Keratinocyte (primary cell): ENCODE data around the gene CDH12. TPM values are rescaled to one million over a fixed set of nuclear protein-coding genes. Genes with fewer than 3 reads are reported as not detected.
"Not testable (repeated sequence)": the region's sequence is repeated elsewhere in the genome, so short reads cannot be mapped to it uniquely, and the experiment has no call there.

Experiments
- DNase-seq: peaks from one replicate; pipeline ENCODE4 v3.0.0-alpha.2; 2011; ENCODE audit warnings: low read depth, missing footprints, low spot score
- FAIRE-seq: peaks from 2 replicates; lab custom pipeline; 2011; peaks lifted over from hg19 to GRCh38; lab: Jason Lieb, UNC
- H2AFZ ChIP-seq: 2 replicates; pipeline ENCODE4 v1.6.0; 2012; ENCODE audit warnings: low read length, control low read depth, inconsistent platforms; ENCODE audit not compliant: control insufficient read depth
- H3K27ac ChIP-seq: 2 replicates; pipeline ENCODE4 v1.5.1; 2011; ENCODE audit warnings: low read length; ENCODE audit not compliant: control insufficient read depth, insufficient read depth
- H3K27me3 ChIP-seq: 3 replicates; pipeline ENCODE4 v1.6.0; 2011; ENCODE audit warnings: low read length; ENCODE audit not compliant: control insufficient read depth, insufficient read depth; ENCODE audit errors: extremely low read depth
- H3K36me3 ChIP-seq, 2 experiments: 2 replicates in 1 of 2; 3 replicates in 1 of 2; pipeline ENCODE4 v1.5.1; 2011; ENCODE audit warnings: low read length in 2 of 2, mild to moderate bottlenecking in 1 of 2; ENCODE audit not compliant: control insufficient read depth in 2 of 2, insufficient read depth in 2 of 2; ENCODE audit errors: extremely low read depth in 1 of 2
- H3K4me1 ChIP-seq: 3 replicates; pipeline ENCODE4 v1.5.1; 2011; ENCODE audit warnings: low read length; ENCODE audit not compliant: control insufficient read depth, insufficient read depth; ENCODE audit errors: extremely low read depth
- H3K4me2 ChIP-seq: 3 replicates; pipeline ENCODE4 v1.6.0; 2011; ENCODE audit warnings: low read depth, low read length; ENCODE audit not compliant: control insufficient read depth, insufficient read depth; ENCODE audit errors: extremely low read depth
- H3K4me3 ChIP-seq, 3 experiments: fragments of 200-600 bp in 1 of 3; sonication (generic) in 1 of 3; 2 replicates in 2 of 3; 3 replicates in 1 of 3; pipeline ENCODE4 v1.5.1; 2011 to 2016; ENCODE audit warnings: low read length in 3 of 3, mild to moderate bottlenecking in 3 of 3, control low read depth in 2 of 3, inconsistent platforms in 1 of 3, low read depth in 1 of 3, mixed read lengths in 1 of 3, mixed run types in 1 of 3, moderate library complexity in 1 of 3; ENCODE audit not compliant: control insufficient read depth in 2 of 3, insufficient read depth in 2 of 3; ENCODE audit errors: extremely low read depth in 1 of 3
- H3K79me2 ChIP-seq: 2 replicates; pipeline ENCODE4 v1.6.0; 2012; ENCODE audit warnings: low read length; ENCODE audit not compliant: control insufficient read depth, insufficient read depth
- H3K9ac ChIP-seq: 3 replicates; pipeline ENCODE4 v1.6.0; 2011; ENCODE audit warnings: low read length; ENCODE audit not compliant: control insufficient read depth, insufficient read depth; ENCODE audit errors: extremely low read depth
- H3K9me1 ChIP-seq: 3 replicates; pipeline ENCODE4 v1.6.0; 2011; ENCODE audit warnings: low read length; ENCODE audit not compliant: control insufficient read depth, insufficient read depth; ENCODE audit errors: extremely low read depth
- H3K9me3 ChIP-seq: 2 replicates; pipeline ENCODE4 v1.5.1; 2012; ENCODE audit warnings: low read depth, low read length; ENCODE audit not compliant: control insufficient read depth
- H4K20me1 ChIP-seq: 3 replicates; pipeline ENCODE4 v1.6.0; 2011; ENCODE audit warnings: low read length; ENCODE audit not compliant: control insufficient read depth, insufficient read depth; ENCODE audit errors: extremely low read depth
- CTCF ChIP-seq, 3 experiments: IDR thresholded peaks in 1 of 3; conservative IDR thresholded peaks in 1 of 3; optimal IDR thresholded peaks in 1 of 3; 2 replicates in 2 of 3; 3 replicates in 1 of 3; pipeline versions ENCODE3 to v1.5.1; 2011; ENCODE audit warnings: low read length in 3 of 3, mild to moderate bottlenecking in 3 of 3, moderate library complexity in 2 of 3, control low read depth in 1 of 3, inconsistent platforms in 1 of 3; ENCODE audit not compliant: insufficient read depth in 2 of 3; ENCODE audit errors: extremely low read depth in 1 of 3
- EZH2 ChIP-seq: IDR thresholded peaks from one replicate; pipeline ENCODE4 v1.6.1; 2012; ENCODE audit warnings: inconsistent platforms, mild to moderate bottlenecking, low read length, moderate library complexity
- dilution Hi-C: fragments of 300-500 bp; cut with MboI; formaldehyde crosslinking; loops from one replicate; pipeline ENCODE4 v1.7.0; 2020; ENCODE audit warnings: low sequenced_read_pairs; ENCODE audit not compliant: extremely low pct_ligation_motif_present
- polyA plus RNA-seq, 5 experiments: library from polyadenylated mRNA; depleted of rRNA in 3 of 5; stranded (reverse) in 3 of 5; stranded (forward) in 1 of 5; unstranded in 1 of 5; fragments of >200 nt; gene quantifications; 1 replicate in 1 of 5; 2 replicates in 3 of 5; 3 replicates in 1 of 5; pipeline versions ENCODE4 v1.2.1 to v1.2.3, GENCODE V29; 2011 to 2012; ENCODE audit warnings: missing spikeins in 2 of 5, low read depth in 1 of 5, low replicate concordance in 1 of 5

Gene CDH12
- polyA plus RNA-seq, 1 donor (not counting 4 experiments of a cell fraction or from before 2014, with no cell fraction given) = not detected

GRCh38 chr5:22889720-22890119, 36.6 kb upstream of the CDH12 start:
- no peak for FAIRE-seq
- Histone ChIP-seq H3K4me2 (no peak overlapping the region), H3K79me2 (no peaks in the 10 kb centered on the region), H3K4me3 (no peak overlapping the region), H3K27ac (no peak overlapping the region), H3K9me1 (no peaks in the 10 kb centered on the region), H3K36me3 (no peaks in the 10 kb centered on the region), H4K20me1 (no peaks in the 10 kb centered on the region), H3K9ac (no peak overlapping the region), H3K9me3 (no peaks in the 10 kb centered on the region), H3K27me3 (no peaks in the 10 kb centered on the region), H3K4me1 (peaks cover 2% of the 10 kb centered on the region), H2AFZ (no peak overlapping the region)
- dilution Hi-C loops = no loop called here
- TF ChIP-seq EZH2 = no peak
- TF ChIP-seq CTCF (optimal IDR thresholded peaks at IDR 0.05 in 1 of 3, IDR thresholded peaks at IDR 0.05 in 1 of 3, conservative IDR thresholded peaks at IDR 0.05 in 1 of 3; ENCODE audit: extremely low read depth in 1 of 3, insufficient read depth in 2 of 3, low read length in 3 of 3) = no peak
- no peak for DNase-seq

DNA sequence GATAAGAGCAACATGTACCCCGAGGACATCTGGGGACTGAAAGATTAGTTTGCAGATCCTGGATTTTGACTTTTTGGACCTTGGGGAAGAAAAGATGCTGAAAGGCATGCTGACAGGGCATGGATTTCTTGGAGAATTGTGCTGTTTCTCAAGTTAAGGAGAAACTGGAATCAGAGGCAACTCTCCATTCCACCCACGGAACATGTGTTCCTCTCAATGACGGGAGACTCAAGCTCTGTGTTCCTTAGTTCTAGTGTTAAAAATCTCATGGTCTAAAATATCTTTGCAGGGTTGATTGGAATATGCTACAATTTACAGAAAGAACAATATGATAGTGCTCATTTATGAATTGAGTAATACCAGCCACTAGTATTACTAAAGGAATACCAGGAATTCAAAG, 34.4 kb upstream of the CDH12 start:
- TF ChIP-seq CTCF (optimal IDR thresholded peaks at IDR 0.05 in 1 of 3, IDR thresholded peaks at IDR 0.05 in 1 of 3, conservative IDR thresholded peaks at IDR 0.05 in 1 of 3; ENCODE audit: extremely low read depth in 1 of 3, insufficient read depth in 2 of 3, low read length in 3 of 3) = no peak
- TF ChIP-seq EZH2 = no peak
- no peak for FAIRE-seq

GRCh38 chr5:22858911-22859310, 5.8 kb upstream of the CDH12 start:
- H2AFZ ChIP-seq, H3K27ac ChIP-seq, H3K4me2 ChIP-seq, DNase-seq, H3K27me3 ChIP-seq, H3K4me3 ChIP-seq, H4K20me1 ChIP-seq, H3K79me2 ChIP-seq, dilution Hi-C loops, H3K9ac ChIP-seq, H3K4me1 ChIP-seq, H3K9me3 ChIP-seq, H3K9me1 ChIP-seq, H3K36me3 ChIP-seq, FAIRE-seq: not testable (repeated sequence)

More for the DNA sequence above, 34.4 kb upstream of the CDH12 start:
- Histone ChIP-seq H3K4me2 (no peak overlapping the region), H2AFZ (no peak overlapping the region), H3K4me1 (peaks cover 2% of the 10 kb centered on the region), H3K9me3 (no peaks in the 10 kb centered on the region), H4K20me1 (no peaks in the 10 kb centered on the region), H3K4me3 (no peak overlapping the region), H3K79me2 (no peaks in the 10 kb centered on the region), H3K27ac (no peak overlapping the region), H3K27me3 (no peaks in the 10 kb centered on the region), H3K9ac (no peak overlapping the region), H3K36me3 (no peaks in the 10 kb centered on the region), H3K9me1 (no peaks in the 10 kb centered on the region)
- dilution Hi-C loops = no loop called here
- no peak for DNase-seq
